Left colon (tissue), 2 donors: ENCODE data around the gene PKD1. TPM values are rescaled to one million over a fixed set of nuclear protein-coding genes. Genes with fewer than 3 reads are reported as not detected.
"Not testable (repeated sequence)": the region's sequence is repeated elsewhere in the genome, so short reads cannot be mapped to it uniquely, and the experiment has no call there.

ENCODE experiments used
- ATAC-seq: fragments of 200-7000 bp; cut with Tn5 transposase; one replicate; pipeline ENCODE4 v1.9.1; 2020; ENCODE audit warnings: mild to moderate bottlenecking, moderate library complexity
- DNase-seq, 2 donors: peaks; one replicate each; pipeline ENCODE4 v3.0.0-alpha.2; 2020
- intact Hi-C, 2 donors: fragments of 100-400 bp; cut with DNase I in 1 of 2; cut with micrococcal nuclease in 1 of 2; formaldehyde crosslinking; loops; one replicate each; pipeline versions ENCODE4 v1.11.2 to v1.14.0; 2022; cut with DNase I, micrococcal nuclease
- total RNA-seq, 2 donors: library from RNA; stranded (reverse); fragmentation: NEBNext Ultra II Directional; extraction: Animal tissue kit (Norgen Biotek cat#: 25700); gene quantifications; one replicate each; pipeline ENCODE4 v1.2.1, GENCODE V29; 2021
- donor health status: DM: no; HTN: no; CAD: no.
- donor health status: DM: yes; HTN: yes; CAD: no.

Gene PKD1
- total RNA-seq, 2 donors from 2014 or later, result 75.1 to 76.7 TPM

- ATAC-seq, DNase-seq, intact Hi-C loops: not testable (repeated sequence)
Observed at GRCh38 chr16:2097689-2098088, 38.0 kb downstream of the PKD1 start.

GRCh38 chr16:2096853-2097595 lies 38.7 kb downstream of the PKD1 start:
- DNase-seq (no peak), ATAC-seq (no peak)
- intact Hi-C loops, result no loop called here

GRCh38 chr16:2095918-2096582 lies 39.6 kb downstream of the PKD1 start:
- intact Hi-C loops, result no loop called here
- ATAC-seq, result no peak
- no peak for DNase-seq

GRCh38 chr16:2095315-2095853 lies 40.3 kb downstream of the PKD1 start:
- ATAC-seq, result no peak
- intact Hi-C loops, result no loop called here
- DNase-seq, result no peak

GRCh38 chr16:2093793-2094192 lies 41.9 kb downstream of the PKD1 start:
- DNase-seq (no peak), ATAC-seq (no peak)
- intact Hi-C loops, result no loop called here

- intact Hi-C loops, result no loop called here
- ATAC-seq, result no peak
- DNase-seq, result no peak
Observed at GRCh38 chr16:2092866-2093265, 42.8 kb downstream of the PKD1 start.

- ATAC-seq, result peak; percentile 49
Observed at GRCh38 chr16:2092256-2092620, 43.5 kb downstream of the PKD1 start.

GRCh38 chr16:2091547-2092255 lies 44.0 kb downstream of the PKD1 start:
- DNase-seq (peak in 1 of 2 donors; percentile 44), ATAC-seq (peak; percentile 6)
- intact Hi-C loops, result no loop called here

More at GRCh38 chr16:2092256-2092620, 43.5 kb downstream of the PKD1 start:
- intact Hi-C loops, result no loop called here
- DNase-seq, result peak; percentile 81 to 88

GRCh38 chr16:2090777-2091546 lies 44.7 kb downstream of the PKD1 start:
- ATAC-seq (peak; percentile 69), DNase-seq (peak; percentile 89)
- intact Hi-C loops, result no loop called here

GRCh38 chr16:2090481-2090776 lies 45.3 kb downstream of the PKD1 start:
- intact Hi-C loops, result no loop called here
- no peak for DNase-seq
- ATAC-seq, result peak; percentile 17

GRCh38 chr16:2089706-2090480 lies 45.8 kb downstream of the PKD1 start:
- intact Hi-C loops, result no loop called here
- peak in 1 of 2 donors; percentile 36 for DNase-seq
- no peak for ATAC-seq

- no peak for DNase-seq
- intact Hi-C loops, result no loop called here
- no peak for ATAC-seq
Observed at GRCh38 chr16:2088759-2089358, 46.8 kb downstream of the PKD1 start.

- ATAC-seq (no peak), DNase-seq (peak in 1 of 2 donors; percentile 49)
- intact Hi-C loops, result no loop called here
Observed at GRCh38 chr16:2087748-2088631, 47.7 kb downstream of the PKD1 start.

GRCh38 chr16:2086812-2087747 lies 48.6 kb downstream of the PKD1 start:
- ATAC-seq (no peak), DNase-seq (no peak)
- intact Hi-C loops, result no loop called here

GRCh38 chr16:2086106-2086742 lies 49.5 kb downstream of the PKD1 start:
- no peak for ATAC-seq
- intact Hi-C loops, result no loop called here
- no peak for DNase-seq

- ATAC-seq (no peak), DNase-seq (no peak)
Observed at GRCh38 chr16:2085669-2086068, 50.0 kb downstream of the PKD1 start.

More at GRCh38 chr16:2085669-2086068, 50.0 kb downstream of the PKD1 start:
- intact Hi-C loops, result no loop called here
